GM23338 (cell line): ENCODE data around the gene CAMKV.

Source experiments
- CTCF ChIP-seq, 2 experiments: fragments of 200-600 bp in 1 of 2; sonication (generic) in 1 of 2; conservative IDR thresholded peaks; 2 replicates each; pipeline versions ENCODE4 v1.5.1 to v1.6.1; 2016 to 2017; ENCODE audit warnings: antibody characterized with exemption in 2 of 2, low read depth in 2 of 2, mild to moderate bottlenecking in 2 of 2, moderate library complexity in 1 of 2
- EZH2 ChIP-seq: fragments of 200-600 bp; sonication (generic); IDR thresholded peaks from one replicate; pipeline ENCODE4 v1.8.0; 2017; ENCODE audit warnings: antibody characterized with exemption, mild to moderate bottlenecking, low read depth; ENCODE audit not compliant: unreplicated experiment
- EZH2phosphoT487 ChIP-seq: fragments of 200-600 bp; sonication (generic); IDR thresholded peaks from one replicate; pipeline ENCODE4 v1.8.1; 2018; ENCODE audit warnings: antibody characterized with exemption; ENCODE audit not compliant: unreplicated experiment
- JUNB ChIP-seq: IDR thresholded peaks from one replicate; pipeline ENCODE4 v1.6.1; 2016; ENCODE audit warnings: antibody characterized with exemption; ENCODE audit not compliant: unreplicated experiment
- NANOG ChIP-seq: IDR thresholded peaks from 2 replicates; pipeline ENCODE4 v1.6.1; 2016; ENCODE audit warnings: antibody characterized with exemption, borderline replicate concordance
- POLR2AphosphoS5 ChIP-seq: IDR thresholded peaks from 2 replicates; pipeline ENCODE4 v1.6.1; 2016; ENCODE audit warnings: antibody characterized with exemption, low read depth
- REST ChIP-seq: IDR thresholded peaks from one replicate; pipeline ENCODE4 v1.6.1; 2018; ENCODE audit warnings: antibody characterized with exemption; ENCODE audit not compliant: unreplicated experiment
- ZNF331 ChIP-seq: fragments of 250-450 bp; sonication (Bioruptor Pico); IDR thresholded peaks from 2 replicates; pipeline ENCODE4 v1.5.0; 2020; ENCODE audit warnings: low read depth, mild to moderate bottlenecking, moderate library complexity

GRCh38 chr3:49871531-49872153 lies 1.9 kb upstream of the CAMKV start:
- no peak for TF ChIP-seq CTCF (conservative IDR thresholded peaks at IDR 0.05; ENCODE audit: low read depth in 2 of 2)
- TF ChIP-seq EZH2 = no peak
- no peak for TF ChIP-seq ZNF331
- TF ChIP-seq REST = no peak
- no peak for TF ChIP-seq EZH2phosphoT487
- no peak for TF ChIP-seq NANOG
- TF ChIP-seq JUNB = no peak
- TF ChIP-seq POLR2AphosphoS5 = no peak
